DND-41 (cell line): ENCODE results near the gene SLC7A6OS.

Experiments used
- ATAC-seq: fragments of 200-7000 bp; cut with Tn5 transposase; 3 replicates; pipeline ENCODE4 v1.9.1; 2021; ENCODE audit warnings: low read depth; ENCODE audit not compliant: insufficient read depth
- DNase-seq: peaks from one replicate; pipeline ENCODE4 v3.0.0-alpha.2; 2020
- H2AFZ ChIP-seq: 2 replicates; pipeline ENCODE4 v1.6.0; 2012; ENCODE audit warnings: low read depth, low read length
- H3K27ac ChIP-seq: 2 replicates; pipeline ENCODE4 v1.5.1; 2012; ENCODE audit warnings: low read length, inconsistent platforms
- H3K27me3 ChIP-seq: fragments of 200-600 bp; sonication (generic); 2 replicates; pipeline ENCODE4 v1.6.0; 2012; ENCODE audit warnings: low read length, mild to moderate bottlenecking, inconsistent platforms; ENCODE audit not compliant: insufficient read depth, poor library complexity
- H3K36me3 ChIP-seq: 2 replicates; pipeline ENCODE4 v1.5.1; 2012; ENCODE audit warnings: low read length, inconsistent platforms; ENCODE audit not compliant: insufficient read depth
- H3K4me1 ChIP-seq: 2 replicates; pipeline ENCODE4 v1.5.1; 2012; ENCODE audit warnings: mild to moderate bottlenecking, low read length; ENCODE audit not compliant: insufficient read depth
- H3K4me2 ChIP-seq: 2 replicates; pipeline ENCODE4 v1.6.0; 2012; ENCODE audit warnings: mild to moderate bottlenecking, moderate library complexity, low read length, inconsistent platforms; ENCODE audit not compliant: insufficient read depth
- H3K4me3 ChIP-seq, 2 experiments: fragments of 200-600 bp in 1 of 2; shearing (Covaris generic) in 1 of 2; 2 replicates each; pipeline ENCODE4 v1.5.1; 2012 to 2016; ENCODE audit warnings: inconsistent platforms in 2 of 2, low read length in 2 of 2, mild to moderate bottlenecking in 2 of 2, low read depth in 1 of 2, moderate library complexity in 1 of 2
- H3K79me2 ChIP-seq: 2 replicates; pipeline ENCODE4 v1.6.0; 2012; ENCODE audit warnings: low read length, inconsistent platforms; ENCODE audit not compliant: insufficient read depth
- H3K9ac ChIP-seq: 2 replicates; pipeline ENCODE4 v1.6.0; 2012; ENCODE audit warnings: low read depth, mild to moderate bottlenecking, inconsistent platforms, low read length, moderate library complexity
- H3K9me3 ChIP-seq: 2 replicates; pipeline ENCODE4 v1.5.1; 2012; ENCODE audit warnings: low read length, moderate library complexity, mild to moderate bottlenecking, inconsistent platforms; ENCODE audit not compliant: insufficient read depth, severe bottlenecking
- H4K20me1 ChIP-seq: 2 replicates; pipeline ENCODE4 v1.6.0; 2012; ENCODE audit warnings: low read length; ENCODE audit not compliant: insufficient read depth
- EZH2 ChIP-seq: IDR thresholded peaks from 3 replicates; pipeline ENCODE4 v1.6.1; 2012; ENCODE audit warnings: borderline replicate concordance, low read depth, mild to moderate bottlenecking, moderate library complexity, low read length, inconsistent platforms; ENCODE audit not compliant: severe bottlenecking
- TF ChIP-seq, protein P1 (sequence below): IDR thresholded peaks from 2 replicates; pipeline ENCODE4 v1.5.1; 2012; ENCODE audit warnings: borderline replicate concordance, low read length, moderate library complexity, mild to moderate bottlenecking; ENCODE audit not compliant: poor library complexity, severe bottlenecking; ENCODE audit errors: extremely low read depth

SLC7A6OS gene

DNA sequence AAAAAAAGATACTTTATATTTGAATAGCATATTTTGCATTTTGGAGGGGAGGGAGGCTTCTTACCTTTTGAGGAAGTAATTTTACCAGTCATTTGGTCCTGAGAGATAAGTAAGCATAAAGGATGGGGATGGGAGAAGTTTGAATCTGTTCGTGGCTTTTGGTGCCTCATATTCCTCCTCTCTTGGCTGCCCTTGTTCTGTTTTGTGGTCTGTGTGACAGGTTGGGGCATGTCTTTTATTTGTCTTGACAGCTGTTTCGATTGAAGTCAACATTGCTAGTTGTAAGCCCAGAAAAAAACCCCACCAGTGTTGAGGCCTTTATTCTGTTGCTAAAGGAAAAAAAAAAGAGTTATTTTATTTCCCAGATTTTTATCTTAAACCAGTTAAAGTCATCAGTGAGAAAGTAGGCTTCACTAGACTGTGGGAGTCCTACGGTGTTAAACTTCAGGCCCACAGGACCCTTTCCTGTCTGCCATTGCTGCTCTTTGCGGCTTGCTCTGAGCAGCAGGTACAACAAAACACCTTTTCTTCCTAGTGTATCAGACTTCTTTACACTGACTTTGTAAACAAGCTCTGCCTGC lies 35.0 kb downstream of the SLC7A6OS start:
- Histone ChIP-seq H3K4me1 (peaks cover 63% of the 10 kb centered on the region), H3K4me2 (peak overlapping the region; percentile 48), H3K27me3 (no peaks in the 10 kb centered on the region), H2AFZ (no peak overlapping the region), H4K20me1 (peaks cover 47% of the 10 kb centered on the region), H3K4me3 (peak overlapping the region in 1 of 2 experiments; percentile 19; a peak in 1 of 4 replicates), H3K9ac (peak overlapping the region; percentile 36), H3K79me2 (peaks cover 83% of the 10 kb centered on the region), H3K36me3 (peaks cover 61% of the 10 kb centered on the region), H3K27ac (peak overlapping the region; percentile 81), H3K9me3 (no peaks in the 10 kb centered on the region)
- DNase-seq, result peak; percentile 86
- TF ChIP-seq EZH2, result no peak
- TF ChIP-seq, protein P1, sequence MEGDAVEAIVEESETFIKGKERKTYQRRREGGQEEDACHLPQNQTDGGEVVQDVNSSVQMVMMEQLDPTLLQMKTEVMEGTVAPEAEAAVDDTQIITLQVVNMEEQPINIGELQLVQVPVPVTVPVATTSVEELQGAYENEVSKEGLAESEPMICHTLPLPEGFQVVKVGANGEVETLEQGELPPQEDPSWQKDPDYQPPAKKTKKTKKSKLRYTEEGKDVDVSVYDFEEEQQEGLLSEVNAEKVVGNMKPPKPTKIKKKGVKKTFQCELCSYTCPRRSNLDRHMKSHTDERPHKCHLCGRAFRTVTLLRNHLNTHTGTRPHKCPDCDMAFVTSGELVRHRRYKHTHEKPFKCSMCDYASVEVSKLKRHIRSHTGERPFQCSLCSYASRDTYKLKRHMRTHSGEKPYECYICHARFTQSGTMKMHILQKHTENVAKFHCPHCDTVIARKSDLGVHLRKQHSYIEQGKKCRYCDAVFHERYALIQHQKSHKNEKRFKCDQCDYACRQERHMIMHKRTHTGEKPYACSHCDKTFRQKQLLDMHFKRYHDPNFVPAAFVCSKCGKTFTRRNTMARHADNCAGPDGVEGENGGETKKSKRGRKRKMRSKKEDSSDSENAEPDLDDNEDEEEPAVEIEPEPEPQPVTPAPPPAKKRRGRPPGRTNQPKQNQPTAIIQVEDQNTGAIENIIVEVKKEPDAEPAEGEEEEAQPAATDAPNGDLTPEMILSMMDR, result no peak
- ATAC-seq, result peak; percentile 94

DNA sequence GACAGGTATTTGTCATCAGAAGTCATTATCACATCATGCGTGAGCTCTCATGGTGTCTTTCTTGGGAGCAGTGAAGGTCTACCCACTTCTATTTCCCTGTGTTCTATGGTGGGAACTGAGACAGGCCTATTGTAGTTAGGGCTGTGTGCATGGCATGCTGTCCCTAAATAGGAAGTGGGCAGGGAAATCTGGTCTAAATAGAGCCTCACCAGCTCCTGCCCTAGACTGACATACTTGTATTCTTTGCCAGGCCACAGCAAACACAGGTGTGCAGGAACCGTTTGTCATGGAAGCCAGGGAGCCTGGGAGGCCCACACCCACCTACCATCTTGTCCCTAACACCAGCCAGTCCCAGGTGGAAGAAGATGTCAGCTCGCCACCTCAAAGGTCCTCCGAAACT lies 36.3 kb downstream of the SLC7A6OS start:
- peaks cover 64% of the 10 kb centered on the region for H3K36me3 ChIP-seq
- no peak overlapping the region for H3K4me3 ChIP-seq
- TF ChIP-seq, protein P1, result no peak
- TF ChIP-seq EZH2, result no peak
- peaks cover 70% of the 10 kb centered on the region for H3K4me1 ChIP-seq
- DNase-seq, result no peak
- H2AFZ ChIP-seq, result no peak overlapping the region
- no peak overlapping the region for H3K9ac ChIP-seq
- H3K27me3 ChIP-seq, result no peaks in the 10 kb centered on the region
- no peak for ATAC-seq
- peak overlapping the region; percentile 81 for H3K27ac ChIP-seq
- H3K9me3 ChIP-seq, result no peaks in the 10 kb centered on the region
- peaks cover 49% of the 10 kb centered on the region for H4K20me1 ChIP-seq
- H3K4me2 ChIP-seq, result peak overlapping the region; percentile 42
- peaks cover 83% of the 10 kb centered on the region for H3K79me2 ChIP-seq

GRCh38 chr16:68273896-68274295 lies 36.9 kb downstream of the SLC7A6OS start:
- Histone ChIP-seq H3K36me3 (peaks cover 65% of the 10 kb centered on the region), H3K27ac (peak overlapping the region; percentile 81), H3K9ac (no peak overlapping the region), H3K4me3 (no peak overlapping the region), H3K4me1 (peaks cover 70% of the 10 kb centered on the region), H3K9me3 (no peaks in the 10 kb centered on the region), H3K79me2 (peaks cover 83% of the 10 kb centered on the region), H4K20me1 (peaks cover 53% of the 10 kb centered on the region), H2AFZ (no peak overlapping the region), H3K27me3 (no peaks in the 10 kb centered on the region), H3K4me2 (peak overlapping the region; percentile 42; the same call in 1 of the 2 replicates)
- DNase-seq, result no peak
- TF ChIP-seq EZH2, result no peak
- TF ChIP-seq, protein P1, result no peak
- no peak for ATAC-seq

DNA sequence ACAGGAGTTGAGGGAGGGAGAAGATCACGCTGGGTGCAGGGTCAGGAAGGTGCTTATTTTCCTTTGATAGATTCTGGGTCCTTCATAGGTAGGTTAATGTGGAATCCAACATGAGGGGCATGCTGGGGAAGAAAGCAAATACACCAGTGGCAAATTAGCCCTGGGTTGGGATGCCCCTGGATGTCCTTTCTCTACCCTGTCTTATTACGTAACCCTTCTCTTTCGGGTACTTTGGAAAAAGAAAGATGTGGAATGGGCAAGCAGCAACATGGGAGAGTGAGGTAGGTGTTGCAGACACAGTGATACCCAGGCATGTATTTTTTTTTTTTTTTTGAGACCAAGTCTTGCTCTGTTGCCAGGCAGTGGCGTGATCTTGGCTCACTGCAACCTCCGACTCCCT lies 37.3 kb downstream of the SLC7A6OS start:
- peaks cover 65% of the 10 kb centered on the region for H3K36me3 ChIP-seq
- H3K9me3 ChIP-seq, result no peaks in the 10 kb centered on the region
- H3K27ac ChIP-seq, result peak overlapping the region; percentile 52
- peaks cover 54% of the 10 kb centered on the region for H4K20me1 ChIP-seq
- no peaks in the 10 kb centered on the region for H3K27me3 ChIP-seq
- H2AFZ ChIP-seq, result no peak overlapping the region
- H3K4me1 ChIP-seq, result peaks cover 70% of the 10 kb centered on the region
- no peak overlapping the region for H3K4me2 ChIP-seq
- DNase-seq, result no peak
- ATAC-seq, result no peak
- no peak for TF ChIP-seq EZH2
- peaks cover 86% of the 10 kb centered on the region for H3K79me2 ChIP-seq
- no peak overlapping the region for H3K4me3 ChIP-seq
- H3K9ac ChIP-seq, result no peak overlapping the region
